Raji (cell line): Measurements from ENCODE around the gene VWA8.

ENCODE experiments used
- POLR2A ChIP-seq: IDR thresholded peaks from 2 replicates; pipeline ENCODE4 v1.6.1; 2011; ENCODE audit warnings: low read depth, low read length, control low read depth; ENCODE audit not compliant: insufficient read depth

The VWA8 gene

DNA sequence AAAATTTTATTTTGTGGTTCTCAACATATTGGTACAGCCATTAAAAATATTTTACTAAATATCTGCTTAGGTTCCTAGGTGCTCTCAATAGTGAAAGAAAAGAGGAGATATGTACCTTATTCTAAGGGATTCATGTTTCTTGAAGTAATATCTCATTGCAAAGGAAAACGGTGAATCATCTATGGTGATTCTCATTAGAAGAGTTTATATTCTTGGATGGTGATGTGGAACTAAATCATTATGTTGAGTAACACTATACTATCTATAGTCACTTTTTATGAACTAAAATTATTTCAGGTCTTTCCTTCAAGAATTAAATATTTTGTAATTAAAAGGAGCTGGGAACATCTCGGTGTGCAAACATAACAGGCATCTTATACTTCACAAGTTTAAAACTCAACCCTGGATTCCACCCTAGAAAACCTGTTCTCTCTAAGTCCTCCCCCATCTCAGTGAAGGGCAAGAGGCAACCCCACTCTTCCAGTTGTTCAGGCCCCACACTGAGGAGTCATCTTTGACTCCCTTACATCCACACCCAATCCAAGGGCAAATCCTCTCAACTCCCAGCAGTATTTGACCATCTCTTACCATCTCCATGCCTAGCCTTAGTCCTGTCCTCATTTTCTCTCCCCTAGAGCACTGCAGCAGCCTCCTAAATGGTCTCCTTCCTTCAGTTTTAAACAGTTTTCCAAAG, 363.4 kb downstream of the VWA8 start:
- TF ChIP-seq POLR2A = no peak

GRCh38 chr13:41596190-41596589, 364.7 kb downstream of the VWA8 start:
- no peak for TF ChIP-seq POLR2A

DNA sequence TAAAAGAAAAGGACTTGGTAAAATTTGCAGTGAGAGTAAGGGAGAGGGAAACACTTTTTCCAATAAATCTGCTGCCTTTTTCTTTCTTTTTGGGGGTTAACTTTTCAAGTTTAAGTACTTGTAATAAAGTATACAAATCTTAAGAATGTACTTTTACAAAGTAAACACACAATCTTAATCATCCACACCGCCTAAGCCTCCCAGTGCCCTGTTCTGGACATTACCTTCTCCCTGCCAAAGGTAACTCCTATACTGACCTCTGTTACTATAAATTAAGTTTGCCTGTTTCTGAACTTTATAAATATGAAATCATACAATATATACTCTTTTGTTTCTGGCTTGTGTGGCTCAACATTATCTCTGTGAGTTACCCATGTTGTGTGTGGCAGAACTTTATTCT, 365.6 kb downstream of the VWA8 start:
- TF ChIP-seq POLR2A = no peak

DNA sequence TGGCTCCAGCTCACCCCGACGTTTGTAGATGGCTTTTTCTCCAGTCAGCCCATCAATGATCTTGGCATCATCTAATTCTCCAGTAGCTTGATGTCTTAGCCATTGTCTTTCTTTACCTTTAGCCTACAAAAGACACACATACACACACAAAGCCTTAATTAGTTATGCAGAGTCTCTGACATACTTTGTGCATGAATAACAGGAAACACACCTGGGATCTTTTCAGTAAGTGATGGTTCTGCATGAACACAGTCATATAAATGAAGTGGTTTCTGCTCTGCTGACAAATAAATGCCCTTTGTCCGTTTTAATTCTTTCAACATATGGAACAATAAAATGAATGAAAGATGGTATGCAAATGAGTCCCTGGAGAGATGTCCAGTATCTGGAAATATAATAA, 370.3 kb downstream of the VWA8 start:
- TF ChIP-seq POLR2A = no peak

DNA sequence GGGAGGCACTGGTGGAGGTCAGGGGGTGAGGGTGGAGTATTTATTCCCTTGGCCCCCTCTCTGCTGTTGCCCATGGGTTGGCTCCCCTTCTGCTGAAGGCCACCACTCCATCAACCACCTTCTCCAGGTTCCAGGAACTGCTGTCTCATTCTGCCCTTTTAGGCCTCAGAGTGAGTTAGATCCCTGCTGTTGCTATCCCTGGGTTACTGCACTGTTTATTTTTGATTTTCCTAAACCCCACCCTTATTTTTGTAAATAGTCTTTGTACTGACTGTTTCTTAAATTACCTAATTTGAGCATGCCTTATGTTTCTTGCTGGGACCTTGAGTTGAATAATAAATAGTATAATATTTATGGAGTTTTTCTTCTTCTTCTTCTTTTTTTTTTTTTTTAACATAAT, 370.8 kb downstream of the VWA8 start:
- TF ChIP-seq POLR2A = no peak

DNA sequence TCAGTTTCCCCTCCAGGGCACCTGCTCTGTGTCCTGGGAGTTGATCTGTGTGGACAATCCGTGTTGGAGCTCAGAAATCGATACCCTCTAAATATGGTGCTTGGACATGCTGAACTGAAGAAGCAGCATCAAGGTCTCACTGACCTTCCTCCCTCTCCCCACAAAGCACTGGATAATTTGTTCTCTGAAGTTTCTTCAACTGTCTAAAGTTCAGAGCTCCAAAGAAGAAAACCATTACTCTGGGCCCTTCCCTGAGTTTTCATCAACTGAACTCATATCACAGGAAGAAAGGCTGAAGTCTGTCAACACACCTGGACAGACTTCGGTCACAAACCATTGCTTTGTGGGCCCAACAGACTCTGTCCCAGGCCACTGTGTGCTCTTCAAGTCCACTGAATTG, 371.5 kb downstream of the VWA8 start:
- no peak for TF ChIP-seq POLR2A

DNA sequence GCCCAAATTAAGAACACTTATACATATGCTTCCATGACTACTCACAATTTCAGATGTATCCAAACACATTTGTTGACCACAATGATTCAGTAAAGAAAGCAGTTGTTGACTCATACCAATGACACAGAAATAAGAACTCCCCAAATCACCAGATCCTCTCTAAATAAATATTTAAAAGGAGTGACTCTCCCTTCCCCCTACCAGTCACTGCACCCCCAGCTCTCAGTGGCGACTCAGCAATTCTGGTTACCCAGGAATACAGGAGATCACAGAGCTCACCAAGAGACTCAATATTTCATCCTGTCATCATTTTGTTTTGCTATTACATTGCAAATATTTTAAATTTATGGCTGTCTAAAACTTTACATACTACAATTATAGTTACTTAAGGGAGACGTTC, 372.0 kb downstream of the VWA8 start:
- TF ChIP-seq POLR2A = no peak

GRCh38 chr13:41588448-41588847, 372.5 kb downstream of the VWA8 start:
- no peak for TF ChIP-seq POLR2A

DNA sequence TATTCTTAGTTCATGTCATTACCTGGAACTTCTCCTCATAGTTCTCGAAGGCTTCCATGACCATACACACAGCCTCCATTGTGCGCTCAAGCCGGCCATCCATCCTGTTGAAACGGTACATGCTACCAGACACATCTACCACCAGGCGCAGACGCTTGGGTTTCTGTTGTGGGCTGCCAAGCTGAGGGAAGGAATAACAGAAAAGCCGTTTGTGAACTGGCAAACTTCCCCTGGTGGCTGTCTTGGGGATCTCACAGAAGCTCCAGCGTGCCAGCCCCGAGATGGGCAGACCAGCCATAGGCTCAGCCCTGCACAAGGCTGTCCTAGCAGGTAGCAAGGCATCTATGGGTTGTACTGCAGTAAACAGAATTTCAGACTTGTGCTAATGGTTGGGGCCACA, 373.4 kb downstream of the VWA8 start:
- no peak for TF ChIP-seq POLR2A

GRCh38 chr13:41586216-41586615, 374.7 kb downstream of the VWA8 start:
- TF ChIP-seq POLR2A = no peak

DNA sequence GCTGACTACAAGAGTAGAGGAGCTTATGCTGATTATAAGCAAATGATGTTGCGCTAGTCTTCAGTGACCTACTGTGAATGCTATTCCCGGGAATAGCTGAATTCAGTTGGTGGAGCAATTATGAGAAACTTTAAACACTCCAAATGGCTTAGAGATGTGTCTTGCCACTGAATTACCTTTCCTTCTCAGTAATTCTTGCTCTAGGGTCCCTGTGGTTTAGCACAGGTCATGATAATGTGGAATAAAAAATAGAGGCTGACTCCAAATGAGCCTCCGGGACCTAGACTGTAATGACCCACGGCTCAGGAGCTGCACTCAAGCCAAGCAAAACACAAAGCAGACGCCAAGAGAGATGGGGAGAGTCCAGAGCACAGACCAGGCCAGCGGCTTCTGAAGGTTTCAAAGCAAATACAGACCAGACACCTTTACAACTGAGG, 378.9 kb downstream of the VWA8 start:
- TF ChIP-seq POLR2A = no peak

DNA sequence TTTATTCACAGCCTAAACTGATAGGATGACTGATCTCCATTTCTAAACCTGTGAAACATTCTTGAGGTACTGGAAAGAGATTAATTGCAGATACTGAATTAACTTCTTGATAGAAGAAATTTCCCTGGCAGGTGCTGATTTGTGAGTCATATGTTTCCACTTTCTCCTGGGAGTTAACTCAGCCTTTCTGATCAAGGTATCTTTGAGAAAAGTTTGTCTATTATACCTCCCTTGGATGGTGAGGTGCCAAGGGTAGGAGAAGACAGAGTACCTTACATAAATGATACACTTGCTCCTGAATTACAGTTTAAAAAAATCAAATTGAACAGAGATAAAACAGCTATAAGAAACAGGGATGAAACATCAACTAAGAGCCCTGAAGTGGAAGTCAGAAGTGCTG, 380.6 kb downstream of the VWA8 start:
- no peak for TF ChIP-seq POLR2A

- TF ChIP-seq POLR2A = no peak
Observed at GRCh38 chr13:41579881-41580280, 381.0 kb downstream of the VWA8 start.

GRCh38 chr13:41579168-41579567, 381.7 kb downstream of the VWA8 start:
- no peak for TF ChIP-seq POLR2A

DNA sequence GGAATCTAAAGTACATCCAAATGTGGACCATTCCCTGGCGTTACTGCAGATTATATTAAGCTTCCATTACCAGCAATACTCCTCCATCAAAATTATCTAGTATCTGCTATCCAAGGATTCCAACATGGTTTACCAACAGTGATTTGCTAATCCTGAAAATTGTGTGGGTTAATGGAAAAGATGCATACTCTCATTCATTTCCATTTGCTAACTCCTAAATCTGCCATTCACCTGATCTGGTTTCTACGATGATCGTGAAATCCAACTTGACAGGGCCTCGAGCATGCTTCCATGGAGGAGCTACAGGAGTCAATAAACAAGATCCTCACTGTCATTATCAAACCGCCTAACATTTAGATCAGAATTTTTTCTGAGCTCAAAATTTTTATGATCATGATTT, 382.5 kb downstream of the VWA8 start:
- no peak for TF ChIP-seq POLR2A

DNA sequence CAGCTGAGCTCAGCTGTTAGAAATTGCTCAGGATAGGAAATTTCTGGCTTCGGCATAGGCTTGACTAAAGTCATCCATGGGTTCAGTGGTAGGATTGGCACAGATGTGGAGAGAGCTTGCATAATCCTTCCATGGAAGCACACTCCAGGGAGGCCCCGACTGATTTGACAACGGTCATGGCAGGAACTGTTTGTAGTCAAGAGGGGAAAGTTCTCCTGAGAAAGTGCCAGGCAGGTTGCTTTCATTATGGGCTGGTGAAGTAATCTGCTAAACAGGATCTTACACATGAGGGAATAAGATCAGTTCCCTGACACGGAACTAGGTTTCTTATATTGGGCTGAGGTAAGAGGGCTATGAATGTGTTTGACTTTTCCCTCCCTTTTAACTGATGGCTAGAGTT, 383.5 kb downstream of the VWA8 start:
- TF ChIP-seq POLR2A = no peak

DNA sequence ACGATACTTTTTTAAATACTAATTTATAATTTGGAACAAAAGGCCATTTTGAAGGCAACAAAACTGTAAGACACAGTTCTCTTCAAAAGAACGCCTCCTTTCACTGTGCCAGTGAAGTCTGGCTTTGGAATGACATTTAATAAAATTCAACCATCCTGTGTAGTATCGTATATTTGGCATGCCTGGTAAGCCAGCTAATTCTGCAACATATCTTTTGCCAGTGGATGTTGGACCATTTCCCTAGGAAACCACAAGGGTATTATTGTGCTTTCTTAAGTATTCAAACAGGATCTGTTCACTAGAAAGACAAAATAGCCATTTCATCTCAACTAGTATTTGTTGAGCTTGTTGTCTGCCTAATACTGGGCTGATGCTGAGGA, 391.9 kb downstream of the VWA8 start:
- no peak for TF ChIP-seq POLR2A
